DND-41 (cell line): Measurements from ENCODE around the gene MAP2.

Source experiments
- EZH2 ChIP-seq: IDR thresholded peaks from 3 replicates; pipeline ENCODE4 v1.6.1; 2012; ENCODE audit warnings: borderline replicate concordance, low read depth, mild to moderate bottlenecking, moderate library complexity, low read length, inconsistent platforms; ENCODE audit not compliant: severe bottlenecking
- TF ChIP-seq, protein P1 (sequence below): IDR thresholded peaks from 2 replicates; pipeline ENCODE4 v1.5.1; 2012; ENCODE audit warnings: borderline replicate concordance, low read length, moderate library complexity, mild to moderate bottlenecking; ENCODE audit not compliant: poor library complexity, severe bottlenecking; ENCODE audit errors: extremely low read depth

DNA sequence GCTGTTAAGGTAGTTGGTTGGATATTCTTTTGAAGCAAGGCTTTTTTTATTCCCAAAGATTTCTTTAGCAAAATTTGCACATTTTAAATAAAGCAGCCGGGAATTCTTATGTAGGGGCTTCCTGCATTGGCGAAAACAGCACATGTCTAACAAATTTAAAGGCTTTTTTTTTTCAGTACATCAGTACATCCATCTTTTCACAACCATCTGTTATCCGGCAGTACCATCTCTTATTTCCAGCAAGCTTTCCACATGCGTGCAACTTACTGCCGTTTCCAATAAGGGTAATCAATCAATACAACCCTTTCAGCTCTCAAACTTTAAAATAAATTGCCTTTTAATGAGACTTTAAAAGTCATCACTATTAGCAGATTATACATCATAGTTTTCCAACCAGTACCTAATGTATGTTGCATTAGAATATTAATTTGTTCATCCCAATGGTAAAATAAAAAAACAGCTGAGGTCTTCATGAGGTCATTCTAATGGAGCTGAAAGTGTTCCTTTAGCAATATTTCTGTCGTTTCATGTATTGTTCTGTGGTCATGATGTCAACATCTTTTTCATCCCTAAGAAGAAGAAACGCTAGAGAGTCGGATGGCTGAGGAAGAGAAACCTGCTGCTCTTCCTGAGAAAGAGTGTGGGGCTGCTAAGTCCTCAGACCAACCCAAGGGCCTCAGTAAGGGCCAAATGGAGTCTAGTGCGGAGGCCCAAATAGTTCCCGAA is 266.3 kb downstream of the MAP2 start:
- TF ChIP-seq, protein P1, sequence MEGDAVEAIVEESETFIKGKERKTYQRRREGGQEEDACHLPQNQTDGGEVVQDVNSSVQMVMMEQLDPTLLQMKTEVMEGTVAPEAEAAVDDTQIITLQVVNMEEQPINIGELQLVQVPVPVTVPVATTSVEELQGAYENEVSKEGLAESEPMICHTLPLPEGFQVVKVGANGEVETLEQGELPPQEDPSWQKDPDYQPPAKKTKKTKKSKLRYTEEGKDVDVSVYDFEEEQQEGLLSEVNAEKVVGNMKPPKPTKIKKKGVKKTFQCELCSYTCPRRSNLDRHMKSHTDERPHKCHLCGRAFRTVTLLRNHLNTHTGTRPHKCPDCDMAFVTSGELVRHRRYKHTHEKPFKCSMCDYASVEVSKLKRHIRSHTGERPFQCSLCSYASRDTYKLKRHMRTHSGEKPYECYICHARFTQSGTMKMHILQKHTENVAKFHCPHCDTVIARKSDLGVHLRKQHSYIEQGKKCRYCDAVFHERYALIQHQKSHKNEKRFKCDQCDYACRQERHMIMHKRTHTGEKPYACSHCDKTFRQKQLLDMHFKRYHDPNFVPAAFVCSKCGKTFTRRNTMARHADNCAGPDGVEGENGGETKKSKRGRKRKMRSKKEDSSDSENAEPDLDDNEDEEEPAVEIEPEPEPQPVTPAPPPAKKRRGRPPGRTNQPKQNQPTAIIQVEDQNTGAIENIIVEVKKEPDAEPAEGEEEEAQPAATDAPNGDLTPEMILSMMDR = no peak
- no peak for TF ChIP-seq EZH2
